Vagina (tissue), 2 donors: ENCODE data around the gene MELK.

Experiments
- POLR2A ChIP-seq, 2 donors: fragments of 450-650 bp; IDR thresholded peaks; one replicate each; pipeline ENCODE4 v1.6.1; 2017; ENCODE audit warnings: antibody characterized with exemption in 2 of 2, mild to moderate bottlenecking in 2 of 2, moderate library complexity in 2 of 2
- POLR2AphosphoS5 ChIP-seq, 2 donors: sonication (generic); formaldehyde crosslinking; IDR thresholded peaks; one replicate each; pipeline ENCODE4 v1.9.0; 2017; ENCODE audit warnings: antibody characterized with exemption in 2 of 2, mild to moderate bottlenecking in 2 of 2, low read depth in 1 of 2; ENCODE audit not compliant: insufficient read depth in 1 of 2
- TF ChIP-seq, protein P1 (sequence below), 3 experiments: fragments of 450-650 bp in 2 of 3; fragments of 200-600 bp in 1 of 3; sonication (generic) in 1 of 3; IDR thresholded peaks; one replicate each; pipeline ENCODE4 v1.5.1; 2017 to 2019; ENCODE audit warnings: antibody characterized with exemption in 3 of 3, mild to moderate bottlenecking in 2 of 3, moderate library complexity in 2 of 3

DNA sequence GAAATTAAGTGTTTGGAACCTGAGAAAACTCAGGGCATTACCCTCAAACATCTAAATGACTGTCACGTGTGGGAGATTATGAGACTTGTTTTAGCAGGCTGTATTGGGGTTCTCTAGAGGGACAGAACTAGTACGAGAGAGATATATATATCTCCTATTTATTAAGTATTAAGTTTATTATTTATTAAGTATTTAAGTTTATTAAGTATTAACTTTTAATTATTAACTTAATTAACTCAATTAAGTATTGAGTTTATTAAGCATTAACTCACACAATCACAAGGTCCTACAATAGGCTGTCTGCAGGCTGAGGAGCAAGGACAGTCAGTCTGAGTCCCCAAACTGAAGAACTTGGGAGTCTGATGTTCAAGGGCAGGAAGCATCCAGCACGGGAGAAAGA lies 113.8 kb downstream of the MELK start:
- TF ChIP-seq, protein P1, sequence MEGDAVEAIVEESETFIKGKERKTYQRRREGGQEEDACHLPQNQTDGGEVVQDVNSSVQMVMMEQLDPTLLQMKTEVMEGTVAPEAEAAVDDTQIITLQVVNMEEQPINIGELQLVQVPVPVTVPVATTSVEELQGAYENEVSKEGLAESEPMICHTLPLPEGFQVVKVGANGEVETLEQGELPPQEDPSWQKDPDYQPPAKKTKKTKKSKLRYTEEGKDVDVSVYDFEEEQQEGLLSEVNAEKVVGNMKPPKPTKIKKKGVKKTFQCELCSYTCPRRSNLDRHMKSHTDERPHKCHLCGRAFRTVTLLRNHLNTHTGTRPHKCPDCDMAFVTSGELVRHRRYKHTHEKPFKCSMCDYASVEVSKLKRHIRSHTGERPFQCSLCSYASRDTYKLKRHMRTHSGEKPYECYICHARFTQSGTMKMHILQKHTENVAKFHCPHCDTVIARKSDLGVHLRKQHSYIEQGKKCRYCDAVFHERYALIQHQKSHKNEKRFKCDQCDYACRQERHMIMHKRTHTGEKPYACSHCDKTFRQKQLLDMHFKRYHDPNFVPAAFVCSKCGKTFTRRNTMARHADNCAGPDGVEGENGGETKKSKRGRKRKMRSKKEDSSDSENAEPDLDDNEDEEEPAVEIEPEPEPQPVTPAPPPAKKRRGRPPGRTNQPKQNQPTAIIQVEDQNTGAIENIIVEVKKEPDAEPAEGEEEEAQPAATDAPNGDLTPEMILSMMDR (IDR thresholded peaks at IDR 0.05) = no peak
- no peak for TF ChIP-seq POLR2AphosphoS5 (IDR thresholded peaks at IDR 0.05; ENCODE audit: insufficient read depth in 1 of 2, low read depth in 1 of 2)
- TF ChIP-seq POLR2A (IDR thresholded peaks at IDR 0.05) = no peak
